ENCODE results near the gene SPINT3. TPM values are rescaled to one million over a fixed set of nuclear protein-coding genes. Genes with fewer than 3 reads are reported as not detected.

SPINT3 gene
- total and polyA plus RNA-seq, 8 donors: not detected

DNA sequence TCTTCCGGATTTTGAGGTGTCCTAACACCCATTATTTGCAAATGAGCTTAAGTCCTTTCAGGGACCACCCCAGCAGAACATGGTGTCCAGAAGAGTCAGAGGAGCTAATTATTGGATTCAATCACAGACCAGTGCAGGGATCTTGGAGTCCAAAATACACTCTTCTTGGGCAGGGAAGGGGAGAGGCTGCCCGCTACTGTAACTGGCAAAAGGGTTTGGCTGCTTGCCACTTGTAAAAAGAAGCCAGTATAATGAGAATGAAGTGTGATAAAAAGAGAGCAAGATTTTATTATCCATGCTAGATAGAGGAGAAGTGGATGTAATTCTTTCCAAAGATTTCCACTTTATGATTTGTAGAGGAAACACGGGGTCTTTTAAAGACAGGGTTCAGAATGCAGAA, 19.3 kb downstream of the SPINT3 start:
- intact Hi-C loops (cut with DNase I): no loop called here
- Histone ChIP-seq H3K36me3 (no peaks in the 10 kb centered on the region), H3K9me3 (no peaks in the 10 kb centered on the region), H3K4me3 (no peak overlapping the region), H3K4me1 (no peaks in the 10 kb centered on the region), H3K27me3 (no peaks in the 10 kb centered on the region), H3K27ac (no peak overlapping the region)
- no peak for TF ChIP-seq CTCF (IDR thresholded peaks at IDR 0.05)
- 63 to 64% methylated on average over 3 of the region's 3 CpGs for WGBS, 2 donors
- DNase-seq (no peak), FAIRE-seq (no peak), ATAC-seq (no peak)

DNA sequence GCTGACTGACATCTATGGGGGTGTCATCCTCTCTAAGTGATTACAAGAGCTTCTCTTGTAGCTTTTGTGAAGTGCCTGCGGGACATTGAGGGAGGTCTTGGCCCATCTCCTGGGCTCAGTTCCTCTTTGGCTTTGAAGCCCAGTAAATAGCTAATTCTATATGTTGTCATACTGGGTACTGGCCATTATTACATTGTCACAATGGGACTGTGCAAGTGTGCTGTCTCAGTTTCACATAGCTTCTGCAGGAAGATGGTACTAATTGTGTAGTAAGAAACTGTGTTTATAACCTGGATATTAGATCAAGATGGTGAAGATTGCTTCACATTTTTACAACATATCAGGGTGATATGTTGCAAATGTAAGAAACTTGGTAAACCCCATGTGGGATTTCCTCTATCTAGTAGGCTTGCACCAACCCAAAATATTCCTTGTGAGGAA, 19.9 kb downstream of the SPINT3 start:
- ATAC-seq (no peak), DNase-seq (no peak), FAIRE-seq (no peak)
- TF ChIP-seq CTCF (IDR thresholded peaks at IDR 0.05): no peak
- no peaks in the 10 kb centered on the region for H3K9me3 ChIP-seq
- intact Hi-C loops (cut with DNase I): no loop called here
- no peaks in the 10 kb centered on the region for H3K4me1 ChIP-seq
- 80 to 83% methylated on average over 1 of the region's 1 CpG for WGBS, 2 donors
- no peaks in the 10 kb centered on the region for H3K27me3 ChIP-seq
- H3K4me3 ChIP-seq: no peak overlapping the region
- H3K36me3 ChIP-seq: no peaks in the 10 kb centered on the region
- no peak overlapping the region for H3K27ac ChIP-seq

GRCh38 chr20:45489083-45489531, 26.3 kb downstream of the SPINT3 start:
- FAIRE-seq (no peak), ATAC-seq (no peak), DNase-seq (no peak)
- no peak for TF ChIP-seq CTCF (IDR thresholded peaks at IDR 0.05)
- 68 to 80% methylated on average over 1 of the region's 1 CpG for WGBS, 2 donors
- Histone ChIP-seq H3K36me3 (no peaks in the 10 kb centered on the region), H3K4me1 (no peaks in the 10 kb centered on the region), H3K9me3 (no peaks in the 10 kb centered on the region), H3K4me3 (no peak overlapping the region), H3K27me3 (no peaks in the 10 kb centered on the region), H3K27ac (no peak overlapping the region)
- intact Hi-C loops (cut with DNase I): no loop called here

DNA sequence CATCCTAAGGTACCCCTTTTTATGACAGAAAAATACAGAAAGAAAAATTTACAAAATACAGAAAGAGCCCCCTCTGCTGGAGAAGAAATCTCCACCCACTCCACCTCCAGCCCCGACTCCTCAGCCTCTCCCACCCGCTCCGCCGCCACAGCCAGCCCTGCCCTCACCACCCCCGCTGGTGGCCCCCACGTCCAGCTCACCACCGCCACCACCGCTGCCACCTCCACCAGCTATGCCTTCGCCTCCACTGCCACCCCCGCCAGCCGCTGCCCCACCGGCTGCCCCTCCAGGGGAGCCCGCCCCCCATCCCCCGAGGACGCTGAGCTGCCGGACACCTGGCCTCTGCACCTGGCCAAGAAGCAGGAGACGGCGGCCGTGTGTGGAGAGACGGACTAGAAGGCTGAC, 28.2 kb downstream of the SPINT3 start:
- FAIRE-seq (no peak), ATAC-seq (no peak), DNase-seq (peak in 2 of 6 donors; percentile 17 to 58)
- Histone ChIP-seq H3K27me3 (no peaks in the 10 kb centered on the region), H3K4me3 (no peak overlapping the region), H3K27ac (no peak overlapping the region), H3K36me3 (no peaks in the 10 kb centered on the region), H3K4me1 (no peaks in the 10 kb centered on the region), H3K9me3 (no peaks in the 10 kb centered on the region)
- TF ChIP-seq CTCF (IDR thresholded peaks at IDR 0.05): no peak
- WGBS, 2 donors: 19 to 22% methylated on average over 20 of the region's 20 CpGs
- intact Hi-C loops (cut with DNase I): no loop called here

- Histone ChIP-seq H3K4me3 (no peak overlapping the region), H3K27ac (no peak overlapping the region), H3K36me3 (no peaks in the 10 kb centered on the region), H3K27me3 (no peaks in the 10 kb centered on the region), H3K9me3 (no peaks in the 10 kb centered on the region), H3K4me1 (no peaks in the 10 kb centered on the region)
- no peak for TF ChIP-seq CTCF (IDR thresholded peaks at IDR 0.05)
- ATAC-seq (no peak), DNase-seq (no peak), FAIRE-seq (no peak)
- WGBS, 2 donors: 61 to 65% methylated on average over 4 of the region's 4 CpGs
- intact Hi-C loops (cut with DNase I): no loop called here
Observed at GRCh38 chr20:45485388-45485787, 30.0 kb downstream of the SPINT3 start.

Measured in pancreas (tissue), 10 donors.